Adrenal gland (tissue), 5 donors: ENCODE measurements around the gene EPN3.

Experiments used
- CTCF ChIP-seq, 6 experiments: fragments of 450-650 bp in 4 of 6; fragments of 200-600 bp in 2 of 6; sonication (generic) in 1 of 6; IDR thresholded peaks; 1 replicate in 5 of 6; 2 replicates in 1 of 6; pipeline versions ENCODE4 v1.5.1 to v1.8.0; 2016 to 2021; ENCODE audit warnings: antibody characterized with exemption in 6 of 6, mild to moderate bottlenecking in 2 of 6, moderate library complexity in 1 of 6
- POLR2A ChIP-seq, 2 donors: fragments of 450-650 bp; IDR thresholded peaks; one replicate each; pipeline ENCODE4 v1.6.1; 2017; ENCODE audit warnings: antibody characterized with exemption in 2 of 2, mild to moderate bottlenecking in 2 of 2, moderate library complexity in 1 of 2
- donor health status: DM: no; HTN: no; CAD: no.

- TF ChIP-seq CTCF (IDR thresholded peaks at IDR 0.05): no peak
- TF ChIP-seq POLR2A (IDR thresholded peaks at IDR 0.05): no peak
Observed at GRCh38 chr17:50583641-50584040, 51.1 kb downstream of the EPN3 start.
